B cell (primary cell): ENCODE data around the gene IL23A.

Source experiments
- EZH2 ChIP-seq: IDR thresholded peaks from 2 replicates; pipeline ENCODE4 v1.6.1; 2012; ENCODE audit warnings: borderline replicate concordance, low read depth, mild to moderate bottlenecking, moderate library complexity, low read length; ENCODE audit not compliant: insufficient read depth, poor library complexity, severe bottlenecking
- TF ChIP-seq, protein P1 (sequence below): fragments of 200-600 bp; IDR thresholded peaks from one replicate; pipeline ENCODE4 v1.8.0; 2022; ENCODE audit warnings: antibody characterized with exemption, mild to moderate bottlenecking

DNA sequence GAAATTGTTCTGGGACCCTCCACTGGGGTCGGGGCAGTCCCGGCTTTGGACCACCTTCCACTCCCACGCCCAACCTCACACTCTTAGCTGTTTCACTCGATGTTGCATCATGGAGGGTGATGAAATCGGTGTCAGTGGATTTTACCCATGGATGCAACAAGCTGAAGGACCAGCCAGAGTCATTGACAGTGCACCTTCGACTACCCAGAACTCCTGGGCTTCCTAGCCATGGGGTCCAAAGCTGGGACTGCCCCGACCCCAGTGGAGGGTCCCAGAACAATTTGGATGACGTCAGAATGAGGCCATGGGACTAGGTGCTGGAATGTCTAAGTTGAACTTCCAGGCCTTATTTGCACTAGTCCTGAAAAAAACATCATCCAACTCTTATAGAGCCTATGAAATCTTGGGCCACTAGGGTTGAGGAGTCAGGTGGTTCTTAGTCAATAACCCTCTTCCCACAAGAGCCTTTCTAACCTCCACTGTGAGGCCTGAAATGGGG, 882 bp upstream of the IL23A start:
- TF ChIP-seq, protein P1, sequence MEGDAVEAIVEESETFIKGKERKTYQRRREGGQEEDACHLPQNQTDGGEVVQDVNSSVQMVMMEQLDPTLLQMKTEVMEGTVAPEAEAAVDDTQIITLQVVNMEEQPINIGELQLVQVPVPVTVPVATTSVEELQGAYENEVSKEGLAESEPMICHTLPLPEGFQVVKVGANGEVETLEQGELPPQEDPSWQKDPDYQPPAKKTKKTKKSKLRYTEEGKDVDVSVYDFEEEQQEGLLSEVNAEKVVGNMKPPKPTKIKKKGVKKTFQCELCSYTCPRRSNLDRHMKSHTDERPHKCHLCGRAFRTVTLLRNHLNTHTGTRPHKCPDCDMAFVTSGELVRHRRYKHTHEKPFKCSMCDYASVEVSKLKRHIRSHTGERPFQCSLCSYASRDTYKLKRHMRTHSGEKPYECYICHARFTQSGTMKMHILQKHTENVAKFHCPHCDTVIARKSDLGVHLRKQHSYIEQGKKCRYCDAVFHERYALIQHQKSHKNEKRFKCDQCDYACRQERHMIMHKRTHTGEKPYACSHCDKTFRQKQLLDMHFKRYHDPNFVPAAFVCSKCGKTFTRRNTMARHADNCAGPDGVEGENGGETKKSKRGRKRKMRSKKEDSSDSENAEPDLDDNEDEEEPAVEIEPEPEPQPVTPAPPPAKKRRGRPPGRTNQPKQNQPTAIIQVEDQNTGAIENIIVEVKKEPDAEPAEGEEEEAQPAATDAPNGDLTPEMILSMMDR, result no peak
- no peak for TF ChIP-seq EZH2
